Measurements from ENCODE around the gene SETD1B.

DNA sequence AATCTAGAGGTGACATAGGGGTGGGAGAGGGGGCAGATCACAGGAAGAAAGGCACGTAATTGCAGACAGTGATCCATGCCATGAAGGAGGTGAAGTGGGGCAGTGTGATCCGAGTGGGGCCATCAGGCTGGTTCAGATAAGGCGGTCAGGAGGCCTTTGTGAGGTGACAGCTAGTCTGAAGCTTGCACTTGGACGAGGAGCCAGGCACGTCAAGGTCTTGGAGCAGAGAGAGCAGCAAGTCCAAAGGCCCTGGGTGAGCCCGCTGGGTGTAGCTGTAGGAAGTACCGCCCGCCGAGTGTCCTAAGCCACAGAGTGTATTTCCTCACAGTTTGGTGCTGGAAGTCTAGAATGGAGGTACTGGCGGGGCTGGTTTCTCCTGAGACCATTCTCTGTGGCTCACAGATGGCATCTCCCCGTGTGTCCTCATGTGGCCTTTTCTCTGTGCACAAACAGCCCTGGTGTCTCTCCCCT lies 33.9 kb upstream of the SETD1B start:
- TF ChIP-seq, protein P1, sequence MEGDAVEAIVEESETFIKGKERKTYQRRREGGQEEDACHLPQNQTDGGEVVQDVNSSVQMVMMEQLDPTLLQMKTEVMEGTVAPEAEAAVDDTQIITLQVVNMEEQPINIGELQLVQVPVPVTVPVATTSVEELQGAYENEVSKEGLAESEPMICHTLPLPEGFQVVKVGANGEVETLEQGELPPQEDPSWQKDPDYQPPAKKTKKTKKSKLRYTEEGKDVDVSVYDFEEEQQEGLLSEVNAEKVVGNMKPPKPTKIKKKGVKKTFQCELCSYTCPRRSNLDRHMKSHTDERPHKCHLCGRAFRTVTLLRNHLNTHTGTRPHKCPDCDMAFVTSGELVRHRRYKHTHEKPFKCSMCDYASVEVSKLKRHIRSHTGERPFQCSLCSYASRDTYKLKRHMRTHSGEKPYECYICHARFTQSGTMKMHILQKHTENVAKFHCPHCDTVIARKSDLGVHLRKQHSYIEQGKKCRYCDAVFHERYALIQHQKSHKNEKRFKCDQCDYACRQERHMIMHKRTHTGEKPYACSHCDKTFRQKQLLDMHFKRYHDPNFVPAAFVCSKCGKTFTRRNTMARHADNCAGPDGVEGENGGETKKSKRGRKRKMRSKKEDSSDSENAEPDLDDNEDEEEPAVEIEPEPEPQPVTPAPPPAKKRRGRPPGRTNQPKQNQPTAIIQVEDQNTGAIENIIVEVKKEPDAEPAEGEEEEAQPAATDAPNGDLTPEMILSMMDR (IDR thresholded peaks at IDR 0.05; ENCODE audit: borderline replicate concordance, extremely low read depth, low read length, poor library complexity, severe bottlenecking) = no peak
- no peak for TF ChIP-seq EZH2 (IDR thresholded peaks at IDR 0.05; ENCODE audit: borderline replicate concordance, low read depth, low read length, severe bottlenecking)

Measured in DND-41 (cell line).